NB4 (cell line): ENCODE measurements around the gene FLOT2.
"Not testable (repeated sequence)": the region's sequence is repeated elsewhere in the genome, so short reads cannot be mapped to it uniquely, and the experiment has no call there.

Source experiments
- CTCF ChIP-seq: IDR thresholded peaks from one replicate; pipeline ENCODE4 v1.5.1; 2012; ENCODE audit warnings: low read depth, low read length
- POLR2A ChIP-seq: IDR thresholded peaks from 2 replicates; pipeline ENCODE4 v1.6.1; 2011; ENCODE audit warnings: mild to moderate bottlenecking; ENCODE audit not compliant: insufficient read length; ENCODE audit errors: extremely low read depth

DNA sequence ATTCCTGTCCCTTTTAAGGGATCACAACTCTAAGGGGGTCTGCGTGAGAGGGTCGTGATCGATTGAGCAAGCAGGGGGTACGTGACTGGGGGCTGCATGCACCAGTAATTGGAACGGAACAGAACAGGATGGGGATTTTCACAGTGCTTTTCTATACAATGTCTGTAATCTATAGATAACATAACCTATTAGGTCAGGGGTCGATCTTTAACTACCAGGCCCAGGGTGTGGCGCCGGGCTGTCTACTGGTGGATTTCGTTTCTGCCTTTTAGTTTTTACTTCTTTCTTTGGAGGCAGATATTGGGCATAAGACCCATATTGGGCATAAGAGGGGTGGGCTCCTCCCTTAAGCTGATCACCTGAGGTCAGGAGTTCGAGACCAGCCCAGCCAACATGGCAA, 61.0 kb downstream of the FLOT2 start:
- TF ChIP-seq POLR2A, CTCF: not testable (repeated sequence)
